BE2C (cell line): ENCODE results near the gene STARD13.

Experiments
- DNase-seq: peaks from one replicate; pipeline ENCODE4 v3.0.0-alpha.2; 2020
- H3K27me3 ChIP-seq: fragments of 250-450 bp; sonication (Bioruptor Pico); 2 replicates; pipeline ENCODE4 v1.5.1; 2020; ENCODE audit warnings: mild to moderate bottlenecking
- H3K36me3 ChIP-seq: fragments of 250-450 bp; sonication (Bioruptor Pico); 2 replicates; pipeline ENCODE4 v1.5.1; 2020; ENCODE audit warnings: mild to moderate bottlenecking
- H3K4me1 ChIP-seq: fragments of 250-450 bp; sonication (Bioruptor Pico); 2 replicates; pipeline ENCODE4 v1.5.1; 2020
- H3K4me3 ChIP-seq: 2 replicates; pipeline ENCODE4 v1.5.1; 2011; ENCODE audit warnings: low read depth, low read length
- H3K9me3 ChIP-seq: fragments of 250-450 bp; sonication (Bioruptor Pico); 2 replicates; pipeline ENCODE4 v1.5.1; 2020
- CTCF ChIP-seq: IDR thresholded peaks from 2 replicates; pipeline ENCODE4 v1.5.1; 2012; ENCODE audit warnings: mild to moderate bottlenecking, low read depth, low read length

Gene STARD13

GRCh38 chr13:33144358-33144784 is 141.2 kb downstream of the STARD13 start:
- Histone ChIP-seq H3K27me3 (no peaks in the 10 kb centered on the region), H3K4me1 (no peaks in the 10 kb centered on the region), H3K4me3 (no peak overlapping the region), H3K9me3 (no peaks in the 10 kb centered on the region), H3K36me3 (no peaks in the 10 kb centered on the region)
- no peak for DNase-seq
- no peak for TF ChIP-seq CTCF

GRCh38 chr13:33139780-33140535 is 145.6 kb downstream of the STARD13 start:
- no peak for DNase-seq
- Histone ChIP-seq H3K36me3 (no peaks in the 10 kb centered on the region), H3K4me1 (no peaks in the 10 kb centered on the region), H3K27me3 (no peaks in the 10 kb centered on the region), H3K9me3 (no peaks in the 10 kb centered on the region), H3K4me3 (no peak overlapping the region)
- TF ChIP-seq CTCF: no peak

- TF ChIP-seq CTCF: no peak
- H3K36me3 ChIP-seq: no peaks in the 10 kb centered on the region
These were observed 146.4 kb downstream of the STARD13 start for GRCh38 chr13:33139184-33139583.

GRCh38 chr13:33138441-33138840 is 147.1 kb downstream of the STARD13 start:
- H3K9me3 ChIP-seq: no peaks in the 10 kb centered on the region
- H3K4me1 ChIP-seq: no peaks in the 10 kb centered on the region
- H3K4me3 ChIP-seq: no peak overlapping the region
- H3K36me3 ChIP-seq: no peaks in the 10 kb centered on the region
- no peaks in the 10 kb centered on the region for H3K27me3 ChIP-seq
- no peak for TF ChIP-seq CTCF
- no peak for DNase-seq

More at GRCh38 chr13:33139184-33139583, 146.4 kb downstream of the STARD13 start:
- DNase-seq: no peak
- no peaks in the 10 kb centered on the region for H3K9me3 ChIP-seq
- H3K27me3 ChIP-seq: no peaks in the 10 kb centered on the region
- no peak overlapping the region for H3K4me3 ChIP-seq
- H3K4me1 ChIP-seq: no peaks in the 10 kb centered on the region

- H3K36me3 ChIP-seq: no peaks in the 10 kb centered on the region
- H3K4me1 ChIP-seq: no peaks in the 10 kb centered on the region
- no peak overlapping the region for H3K4me3 ChIP-seq
- H3K27me3 ChIP-seq: no peaks in the 10 kb centered on the region
- no peak for TF ChIP-seq CTCF
- no peak for DNase-seq
- no peaks in the 10 kb centered on the region for H3K9me3 ChIP-seq
These were observed 147.8 kb downstream of the STARD13 start for GRCh38 chr13:33137721-33138120.

GRCh38 chr13:33135097-33135496 is 150.5 kb downstream of the STARD13 start:
- no peak for DNase-seq
- Histone ChIP-seq H3K4me1 (no peaks in the 10 kb centered on the region), H3K9me3 (no peaks in the 10 kb centered on the region), H3K27me3 (no peaks in the 10 kb centered on the region), H3K36me3 (no peaks in the 10 kb centered on the region), H3K4me3 (no peak overlapping the region)
- TF ChIP-seq CTCF: no peak
